ENCODE measurements around the gene TRPV6.
A peak's percentile ranks its signal among the peaks of the same experiment; 100 is the strongest.

TRPV6 gene

GRCh38 chr7:142910031-142910433 is 24.5 kb upstream of the TRPV6 start:
- DNase-seq (ENCODE audit: low read depth, low spot score), result no peak
- TF ChIP-seq CTCF (IDR thresholded peaks at IDR 0.05; ENCODE audit: low read depth, low read length), result no peak
- H3K4me3 ChIP-seq (ENCODE audit: low read depth, low read length), result no peak overlapping the region
- in situ Hi-C loops (cut with HindIII; ENCODE audit: low sequenced_read_pairs), result no loop called here

GRCh38 chr7:142908921-142909890 is 23.7 kb upstream of the TRPV6 start:
- TF ChIP-seq CTCF (IDR thresholded peaks at IDR 0.05; ENCODE audit: low read depth, low read length), result no peak
- no peak for DNase-seq (ENCODE audit: low read depth, low spot score)
- in situ Hi-C loops (cut with HindIII; ENCODE audit: low sequenced_read_pairs), result no loop called here
- no peak overlapping the region for H3K4me3 ChIP-seq (ENCODE audit: low read depth, low read length)

GRCh38 chr7:142908290-142908689 is 22.7 kb upstream of the TRPV6 start:
- no peak overlapping the region for H3K4me3 ChIP-seq (ENCODE audit: low read depth, low read length)
- in situ Hi-C loops (cut with HindIII; ENCODE audit: low sequenced_read_pairs), result no loop called here
- no peak for TF ChIP-seq CTCF (IDR thresholded peaks at IDR 0.05; ENCODE audit: low read depth, low read length)
- no peak for DNase-seq (ENCODE audit: low read depth, low spot score)

- no peak for TF ChIP-seq CTCF (IDR thresholded peaks at IDR 0.05; ENCODE audit: low read depth, low read length)
- no peak overlapping the region for H3K4me3 ChIP-seq (ENCODE audit: low read depth, low read length)
- no peak for DNase-seq (ENCODE audit: low read depth, low spot score)
- in situ Hi-C loops (cut with HindIII; ENCODE audit: low sequenced_read_pairs), result no loop called here
Measured at GRCh38 chr7:142906643-142907042, 21.1 kb upstream of the TRPV6 start.

- in situ Hi-C loops (cut with HindIII; ENCODE audit: low sequenced_read_pairs), result no loop called here
- no peak for DNase-seq (ENCODE audit: low read depth, low spot score)
- TF ChIP-seq CTCF (IDR thresholded peaks at IDR 0.05; ENCODE audit: low read depth, low read length), result no peak
- H3K4me3 ChIP-seq (ENCODE audit: low read depth, low read length), result no peak overlapping the region
Measured at GRCh38 chr7:142905759-142906158, 20.2 kb upstream of the TRPV6 start.

- no peak for TF ChIP-seq CTCF (IDR thresholded peaks at IDR 0.05; ENCODE audit: low read depth, low read length)
- H3K4me3 ChIP-seq (ENCODE audit: low read depth, low read length), result no peak overlapping the region
- in situ Hi-C loops (cut with HindIII; ENCODE audit: low sequenced_read_pairs), result no loop called here
- peak; percentile 1 for DNase-seq (ENCODE audit: low read depth, low spot score)
Measured at GRCh38 chr7:142904128-142904527, 18.6 kb upstream of the TRPV6 start.

Measured in astrocyte of the spinal cord (primary cell).